ENCODE results near the gene FAM187B.

DNA sequence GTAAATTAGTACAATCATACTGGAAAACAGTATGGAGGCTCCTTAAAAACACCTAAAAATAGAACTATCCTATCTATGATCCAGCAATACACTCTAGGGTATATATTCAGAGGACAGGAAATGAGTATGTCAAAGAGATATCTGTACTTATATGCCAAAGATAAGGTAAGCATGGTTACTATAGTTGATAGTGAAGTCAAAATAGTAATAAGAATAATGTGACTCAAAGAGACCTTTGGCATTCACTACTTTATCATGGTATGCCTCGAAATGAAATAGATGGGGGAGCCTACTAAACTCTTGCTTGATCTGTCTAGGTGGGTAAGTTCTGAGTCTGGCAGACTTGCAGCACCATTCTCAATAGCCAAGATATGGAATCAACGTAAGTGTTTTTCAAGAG lies 43.7 kb downstream of the FAM187B start:
- TF ChIP-seq, protein P1, sequence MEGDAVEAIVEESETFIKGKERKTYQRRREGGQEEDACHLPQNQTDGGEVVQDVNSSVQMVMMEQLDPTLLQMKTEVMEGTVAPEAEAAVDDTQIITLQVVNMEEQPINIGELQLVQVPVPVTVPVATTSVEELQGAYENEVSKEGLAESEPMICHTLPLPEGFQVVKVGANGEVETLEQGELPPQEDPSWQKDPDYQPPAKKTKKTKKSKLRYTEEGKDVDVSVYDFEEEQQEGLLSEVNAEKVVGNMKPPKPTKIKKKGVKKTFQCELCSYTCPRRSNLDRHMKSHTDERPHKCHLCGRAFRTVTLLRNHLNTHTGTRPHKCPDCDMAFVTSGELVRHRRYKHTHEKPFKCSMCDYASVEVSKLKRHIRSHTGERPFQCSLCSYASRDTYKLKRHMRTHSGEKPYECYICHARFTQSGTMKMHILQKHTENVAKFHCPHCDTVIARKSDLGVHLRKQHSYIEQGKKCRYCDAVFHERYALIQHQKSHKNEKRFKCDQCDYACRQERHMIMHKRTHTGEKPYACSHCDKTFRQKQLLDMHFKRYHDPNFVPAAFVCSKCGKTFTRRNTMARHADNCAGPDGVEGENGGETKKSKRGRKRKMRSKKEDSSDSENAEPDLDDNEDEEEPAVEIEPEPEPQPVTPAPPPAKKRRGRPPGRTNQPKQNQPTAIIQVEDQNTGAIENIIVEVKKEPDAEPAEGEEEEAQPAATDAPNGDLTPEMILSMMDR (conservative IDR thresholded peaks at IDR 0.05) = no peak
- no peak for TF ChIP-seq EZH2 (IDR thresholded peaks at IDR 0.05; ENCODE audit: low read depth)

Measured in PC-9 (cell line).